ENCODE measurements around the gene ZP1.

Gene ZP1

DNA sequence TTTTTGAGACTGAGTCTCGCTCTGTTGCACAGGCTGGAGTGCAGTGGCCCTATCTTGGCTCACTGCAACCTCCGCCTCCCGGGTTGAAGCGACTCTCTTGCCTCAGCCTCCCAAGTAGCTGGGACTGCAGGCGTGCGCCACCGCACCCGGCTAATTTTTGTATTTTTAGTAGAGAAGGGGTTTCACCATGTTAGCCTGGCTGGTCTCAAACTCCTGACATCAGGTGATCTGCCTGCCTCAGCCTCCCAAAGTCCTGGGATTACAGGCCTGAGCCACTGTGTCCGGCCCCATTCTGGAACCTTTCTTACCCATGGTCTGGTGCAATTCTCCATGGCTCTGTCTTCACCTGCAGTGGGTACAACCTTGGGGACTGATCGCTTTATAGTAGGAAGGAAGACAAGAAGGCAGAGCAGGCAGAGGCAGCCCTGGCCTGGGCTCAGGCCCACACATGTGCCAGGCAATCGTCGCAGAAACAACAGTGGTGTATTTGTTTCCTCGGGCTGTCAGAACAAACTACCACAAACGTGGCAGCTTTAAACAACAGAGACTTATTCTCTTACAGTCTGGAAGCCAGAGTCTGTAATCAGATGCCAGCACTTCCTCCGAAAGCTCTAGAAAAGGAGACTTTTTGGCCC, 7.6 kb upstream of the ZP1 start:
- DNase-seq: no peak

- no peak for DNase-seq
Observed at GRCh38 chr11:60860943-60861342, 6.4 kb upstream of the ZP1 start.

- no peak for DNase-seq
Observed at GRCh38 chr11:60862171-60862570, 5.2 kb upstream of the ZP1 start.

DNA sequence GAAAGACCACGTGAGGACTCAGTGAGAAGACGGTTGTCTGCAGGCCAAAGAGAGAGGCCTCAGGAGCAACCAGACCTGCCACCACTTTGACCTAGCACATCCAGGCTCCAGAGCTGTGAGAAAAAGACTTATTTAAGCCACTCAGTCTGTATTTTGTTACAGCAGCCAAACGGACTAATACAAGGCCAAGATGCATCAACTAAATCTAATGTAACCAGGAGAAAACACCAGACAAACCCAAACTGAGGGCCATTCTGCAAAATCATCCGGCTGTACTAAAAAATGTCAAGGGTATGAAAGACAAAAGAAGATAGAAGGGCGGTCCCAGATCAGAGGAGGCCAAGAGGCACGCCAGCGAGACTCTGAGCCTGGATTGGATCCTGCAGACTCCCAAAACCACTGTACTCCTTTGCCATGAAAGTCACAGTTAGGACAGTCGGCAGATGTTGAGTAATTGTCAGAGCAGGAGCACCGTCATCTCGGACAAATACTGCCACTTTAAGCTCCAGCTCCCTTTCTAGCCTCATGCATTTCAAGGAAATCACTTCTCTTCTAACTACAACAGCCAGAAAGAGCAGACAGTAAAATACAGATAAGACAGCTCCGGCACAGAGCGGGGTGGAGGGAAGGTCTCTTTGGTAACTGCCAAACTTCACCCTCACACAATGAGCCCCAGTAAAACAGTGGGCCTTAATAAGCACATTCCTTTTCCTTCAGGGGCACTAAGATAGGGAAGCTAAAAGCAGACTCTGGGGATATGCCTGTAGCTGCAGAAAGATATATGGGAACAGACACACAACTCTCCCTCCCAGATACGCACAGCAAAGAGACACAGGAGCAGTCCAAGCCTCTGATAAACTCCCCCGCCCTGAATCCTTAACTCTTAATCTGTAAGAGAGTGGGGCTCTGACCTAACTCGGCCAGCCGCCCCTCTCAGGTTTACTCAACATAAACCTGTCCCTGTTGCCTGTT, 3.5 kb upstream of the ZP1 start:
- peak; percentile 3 for DNase-seq

DNA sequence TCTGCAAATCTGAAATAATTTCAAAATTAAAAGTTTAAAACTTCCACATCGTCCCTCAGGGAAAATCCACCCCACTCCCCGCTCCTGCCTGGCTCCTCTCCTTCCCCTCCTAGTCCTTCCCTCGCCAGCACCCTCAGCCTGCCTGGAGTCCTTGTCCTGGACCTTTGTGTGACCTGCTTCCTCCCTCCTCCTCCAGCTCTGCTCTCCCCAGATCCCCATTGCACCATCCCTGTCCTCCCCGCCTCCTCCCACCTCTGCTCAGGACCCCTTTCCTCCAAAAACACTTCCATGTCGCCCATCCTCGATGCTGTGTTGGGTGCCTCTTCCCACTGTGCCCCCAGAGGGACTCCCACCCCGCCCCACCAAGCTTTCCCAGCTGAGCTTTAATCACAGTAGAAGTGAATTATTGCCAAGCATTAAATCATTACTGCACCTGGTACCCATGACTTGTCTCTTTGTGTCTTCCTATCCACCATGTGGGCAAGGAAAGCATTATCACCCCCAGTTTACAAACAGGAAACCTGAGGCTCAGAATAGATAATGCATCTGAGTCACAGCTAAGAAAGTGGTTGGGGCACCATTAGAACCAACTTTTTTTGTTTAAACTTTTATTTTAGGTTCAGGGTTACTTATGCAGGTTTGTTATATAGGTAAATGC, 2.4 kb upstream of the ZP1 start:
- DNase-seq: peak; percentile 24

DNA sequence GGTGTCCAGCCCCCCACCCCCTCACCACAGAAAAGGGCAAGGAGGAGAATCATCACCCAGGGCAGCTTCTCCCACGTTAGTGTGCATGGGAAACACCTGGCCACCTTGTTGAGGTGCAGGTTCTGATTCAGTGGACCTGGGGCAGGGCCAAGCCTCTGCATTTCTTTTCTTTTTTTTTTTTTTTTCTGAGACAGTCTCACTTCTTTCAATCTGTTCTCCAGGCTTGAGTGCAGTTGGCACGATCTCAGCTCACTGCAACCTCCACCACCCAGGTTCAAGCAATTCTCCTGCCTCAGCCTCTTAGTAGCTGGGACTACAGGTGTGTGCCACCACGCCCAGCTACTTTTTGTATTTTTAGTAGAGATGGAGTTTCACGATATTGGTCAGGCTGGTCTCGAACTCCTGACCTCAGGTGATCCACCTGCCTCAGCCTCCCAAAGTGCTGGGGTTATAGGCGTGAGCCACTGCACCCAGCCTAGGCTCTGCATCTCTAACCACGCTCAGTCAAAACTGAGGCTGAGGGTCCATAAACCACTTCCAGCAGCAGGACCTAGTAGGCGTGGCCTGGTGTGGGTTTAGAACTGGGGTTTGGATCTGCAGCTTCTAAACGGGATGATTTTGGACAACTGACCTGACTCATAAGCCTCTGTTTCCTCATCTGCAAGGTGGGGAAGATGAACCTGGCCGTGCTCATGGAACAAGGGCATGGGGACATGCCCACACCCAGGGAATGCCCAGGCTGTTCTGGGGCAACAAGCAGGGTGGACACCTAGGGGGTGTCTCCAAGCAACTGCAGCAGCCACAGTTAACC, 734 bp downstream of the ZP1 start:
- DNase-seq: peak; percentile 55

DNA sequence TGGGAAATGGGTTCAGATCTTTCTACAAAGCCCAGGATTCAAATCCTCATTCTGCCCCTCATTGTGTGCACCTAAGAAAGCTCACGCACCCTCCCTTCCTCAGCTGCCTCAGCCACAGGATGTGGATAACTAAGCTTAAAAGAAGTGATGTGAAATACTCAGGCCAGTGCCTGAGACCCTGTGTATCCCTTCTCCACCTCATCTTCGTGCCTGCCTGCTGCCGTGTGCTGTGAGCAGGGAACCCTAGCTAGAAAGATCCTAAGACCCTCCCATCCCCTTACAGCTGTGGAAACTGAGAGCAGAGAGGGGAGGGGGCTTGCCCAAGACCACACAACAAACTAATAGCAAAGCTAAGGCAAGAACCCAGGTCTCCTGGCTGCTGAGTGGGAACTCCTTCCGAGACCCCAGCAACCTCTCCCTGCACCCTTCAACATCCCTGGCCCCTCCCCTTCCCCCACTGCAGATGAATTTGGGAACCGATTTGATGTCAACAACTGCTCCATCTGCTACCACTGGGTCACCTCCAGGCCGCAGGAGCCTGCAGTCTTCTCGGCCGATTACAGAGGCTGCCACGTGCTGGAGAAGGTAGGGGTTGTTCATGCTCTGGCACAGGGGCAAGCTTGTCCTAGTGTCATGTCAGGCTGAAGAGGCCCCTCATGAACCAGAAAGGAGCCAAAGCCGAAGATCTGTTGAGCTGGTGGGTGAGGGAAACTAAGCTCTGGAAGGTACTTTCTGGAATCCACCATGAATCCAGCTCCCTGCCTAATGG, 1.5 kb downstream of the ZP1 start:
- peak; percentile 52 for DNase-seq

GRCh38 chr11:60869451-60869825, 2.1 kb downstream of the ZP1 start:
- DNase-seq: peak; percentile 45

- peak; percentile 51 for DNase-seq
Observed at GRCh38 chr11:60870276-60870675, 2.9 kb downstream of the ZP1 start.

- peak; percentile 53 for DNase-seq
Observed at GRCh38 chr11:60870733-60871377, 3.5 kb downstream of the ZP1 start.

GRCh38 chr11:60871378-60872061, 4.2 kb downstream of the ZP1 start:
- DNase-seq: peak; percentile 60

- DNase-seq: peak; percentile 55
Observed at GRCh38 chr11:60872124-60872960, 5.0 kb downstream of the ZP1 start.

DNA sequence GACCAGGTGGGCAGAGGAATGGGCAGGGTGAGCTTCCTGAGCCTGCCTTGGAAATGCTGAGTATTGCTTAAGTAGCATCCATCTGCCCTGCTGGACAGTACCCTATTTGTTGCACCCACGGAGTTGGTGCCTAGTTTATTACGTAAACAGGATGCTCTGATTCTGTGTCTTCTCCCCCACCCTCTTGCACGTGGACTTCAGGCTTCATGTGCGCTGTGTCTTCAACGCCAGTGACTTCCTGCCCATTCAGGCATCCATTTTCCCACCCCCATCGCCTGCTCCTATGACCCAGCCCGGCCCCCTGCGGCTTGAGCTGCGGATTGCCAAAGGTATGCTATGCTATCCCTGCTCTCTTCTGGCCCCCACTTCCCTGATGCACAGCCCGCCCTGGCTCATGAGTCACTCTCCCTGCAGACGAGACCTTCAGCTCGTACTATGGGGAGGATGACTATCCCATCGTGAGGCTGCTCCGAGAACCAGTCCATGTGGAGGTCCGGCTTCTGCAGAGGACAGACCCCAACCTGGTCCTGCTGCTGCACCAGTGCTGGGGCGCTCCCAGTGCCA, 5.7 kb downstream of the ZP1 start:
- peak; percentile 57 for DNase-seq

DNA sequence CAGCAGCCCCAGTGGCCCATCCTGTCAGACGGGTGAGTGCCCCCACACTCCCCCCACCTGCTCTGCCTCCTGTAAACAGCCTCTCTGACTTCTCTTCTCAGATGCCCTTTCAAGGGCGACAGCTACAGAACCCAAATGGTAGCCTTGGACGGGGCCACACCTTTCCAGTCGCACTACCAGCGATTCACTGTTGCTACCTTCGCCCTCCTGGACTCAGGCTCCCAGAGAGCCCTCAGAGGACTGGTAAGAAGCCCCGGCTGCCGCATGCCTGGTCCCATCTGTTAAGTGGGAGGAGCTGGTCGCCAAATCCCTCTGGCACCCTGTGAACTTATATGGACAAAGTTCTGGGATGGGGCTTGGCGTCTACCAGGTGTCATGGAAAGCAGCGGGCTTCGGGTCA, 6.2 kb downstream of the ZP1 start:
- no peak for DNase-seq

- DNase-seq: peak; percentile 51
Observed at GRCh38 chr11:60874421-60875365, 7.4 kb downstream of the ZP1 start.

GRCh38 chr11:60875366-60876167, 8.2 kb downstream of the ZP1 start:
- no peak for DNase-seq

DNA sequence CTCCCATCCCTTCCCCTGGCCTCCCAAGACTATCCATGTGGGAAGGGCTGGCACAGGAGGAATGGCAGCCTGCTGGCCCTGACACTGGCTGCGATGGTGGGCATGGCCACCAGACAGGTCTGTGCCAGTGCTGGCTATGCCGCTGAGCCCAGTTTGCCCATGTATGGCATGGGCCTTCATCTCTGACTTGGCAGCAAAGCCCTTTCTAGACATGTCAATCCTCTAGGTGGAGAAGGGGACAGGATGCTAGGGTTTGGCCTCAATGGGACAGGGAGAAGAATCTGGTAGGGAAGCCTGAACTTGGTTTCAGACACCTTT, 8.8 kb downstream of the ZP1 start:
- DNase-seq: no peak

Measured in activated CD8-positive, alpha-beta memory T cell treated with anti-CD3 and anti-CD28 coated beads for 24 hours (primary cell).